Measurements from ENCODE around the gene COL2A1. TPM values are rescaled to one million over a fixed set of nuclear protein-coding genes. Genes with fewer than 3 reads are reported as not detected.

The COL2A1 gene
- total and polyA plus RNA-seq, 4 donors = 0.05 to 8.7 (median 0.15) TPM; not detected in 1

GRCh38 chr12:47973870-47974269 lies 30.4 kb downstream of the COL2A1 start:
- Histone ChIP-seq H3K4me1 (ENCODE audit: control insufficient read depth in 5 of 5, insufficient read depth in 5 of 5, low read length in 5 of 5) (no peaks in the 10 kb centered on the region), H3K9me3 (ENCODE audit: control insufficient read depth in 4 of 4, insufficient read depth in 3 of 4, low read length in 3 of 4) (no peaks in the 10 kb centered on the region), H3K4me3 (no peak overlapping the region), H3K27ac (ENCODE audit: low read depth in 1 of 2, low read length in 1 of 2) (no peak overlapping the region), H3K36me3 (ENCODE audit: control insufficient read depth in 4 of 4, insufficient read depth in 4 of 4, low read length in 4 of 4) (peaks cover 0 to under 1% (median 0%) of the 10 kb centered on the region in 4 donors), H3K27me3 (ENCODE audit: control insufficient read depth in 3 of 3, insufficient read depth in 3 of 3, low read length in 2 of 3) (no peaks in the 10 kb centered on the region), H3K9ac (ENCODE audit: insufficient read depth in 1 of 2, low read length in 2 of 2) (no peak overlapping the region)
- DNase-seq (no peak), ATAC-seq (ENCODE audit: insufficient read depth, low FRiP score) (no peak)
- TF ChIP-seq CTCF (IDR thresholded peaks at IDR 0.05; ENCODE audit: control extremely low read depth, extremely low read depth) = no peak
- 95 to 96% methylated on average over 9 of the region's 9 CpGs for WGBS, 2 donors

- no peak for DNase-seq
- Histone ChIP-seq H3K27me3 (ENCODE audit: control insufficient read depth in 3 of 3, insufficient read depth in 3 of 3, low read length in 2 of 3) (no peaks in the 10 kb centered on the region), H3K36me3 (ENCODE audit: control insufficient read depth in 4 of 4, insufficient read depth in 4 of 4, low read length in 4 of 4) (peaks cover 2 to 7% (median 4%) of the 10 kb centered on the region in 4 donors), H3K9ac (ENCODE audit: insufficient read depth in 1 of 2, low read length in 2 of 2) (no peak overlapping the region), H3K4me3 (no peak overlapping the region), H3K9me3 (ENCODE audit: control insufficient read depth in 4 of 4, insufficient read depth in 3 of 4, low read length in 3 of 4) (no peaks in the 10 kb centered on the region), H3K27ac (ENCODE audit: low read depth in 1 of 2, low read length in 1 of 2) (no peak overlapping the region), H3K4me1 (ENCODE audit: control insufficient read depth in 5 of 5, insufficient read depth in 5 of 5, low read length in 5 of 5) (no peaks in the 10 kb centered on the region)
- no peak for ATAC-seq (ENCODE audit: insufficient read depth, low FRiP score)
- TF ChIP-seq CTCF (IDR thresholded peaks at IDR 0.05; ENCODE audit: control extremely low read depth, extremely low read depth) = no peak
- WGBS, 2 donors = 80 to 84% methylated on average over 6 of the region's 6 CpGs
Measured at GRCh38 chr12:47972895-47973294, 31.4 kb downstream of the COL2A1 start.

- no peak for ATAC-seq (ENCODE audit: insufficient read depth, low FRiP score)
- WGBS, 2 donors = 91 to 96% methylated on average over 7 of the region's 7 CpGs
- no peak overlapping the region for H3K9ac ChIP-seq (ENCODE audit: insufficient read depth in 1 of 2, low read length in 2 of 2)
- no peak overlapping the region for H3K4me3 ChIP-seq
- TF ChIP-seq CTCF (IDR thresholded peaks at IDR 0.05; ENCODE audit: control extremely low read depth, extremely low read depth) = no peak
- no peaks in the 10 kb centered on the region for H3K4me1 ChIP-seq (ENCODE audit: control insufficient read depth in 5 of 5, insufficient read depth in 5 of 5, low read length in 5 of 5)
- no peak for DNase-seq
- no peak overlapping the region for H3K27ac ChIP-seq (ENCODE audit: low read depth in 1 of 2, low read length in 1 of 2)
- no peaks in the 10 kb centered on the region for H3K9me3 ChIP-seq (ENCODE audit: control insufficient read depth in 4 of 4, insufficient read depth in 3 of 4, low read length in 3 of 4)
- H3K36me3 ChIP-seq (ENCODE audit: control insufficient read depth in 4 of 4, insufficient read depth in 4 of 4, low read length in 4 of 4) = peaks cover 2 to 10% (median 4%) of the 10 kb centered on the region in 4 donors
- H3K27me3 ChIP-seq (ENCODE audit: control insufficient read depth in 3 of 3, insufficient read depth in 3 of 3, low read length in 2 of 3) = no peaks in the 10 kb centered on the region
Measured at GRCh38 chr12:47970843-47971242, 33.4 kb downstream of the COL2A1 start.

- H3K27me3 ChIP-seq (ENCODE audit: control insufficient read depth in 3 of 3, insufficient read depth in 3 of 3, low read length in 2 of 3) = no peaks in the 10 kb centered on the region
- DNase-seq (no peak), ATAC-seq (ENCODE audit: insufficient read depth, low FRiP score) (no peak)
- H3K4me3 ChIP-seq = no peak overlapping the region
- no peak for TF ChIP-seq CTCF (IDR thresholded peaks at IDR 0.05; ENCODE audit: control extremely low read depth, extremely low read depth)
- H3K9ac ChIP-seq (ENCODE audit: insufficient read depth in 1 of 2, low read length in 2 of 2) = no peak overlapping the region
- WGBS, 2 donors = 65 to 77% methylated on average over 3 of the region's 3 CpGs
- no peak overlapping the region for H3K27ac ChIP-seq (ENCODE audit: low read depth in 1 of 2, low read length in 1 of 2)
- peaks cover 2 to 10% (median 4%) of the 10 kb centered on the region in 4 donors for H3K36me3 ChIP-seq (ENCODE audit: control insufficient read depth in 4 of 4, insufficient read depth in 4 of 4, low read length in 4 of 4)
- H3K9me3 ChIP-seq (ENCODE audit: control insufficient read depth in 4 of 4, insufficient read depth in 3 of 4, low read length in 3 of 4) = no peaks in the 10 kb centered on the region
- peaks cover 0 to under 1% (median 0%) of the 10 kb centered on the region in 5 donors for H3K4me1 ChIP-seq (ENCODE audit: control insufficient read depth in 5 of 5, insufficient read depth in 5 of 5, low read length in 5 of 5)
Measured at GRCh38 chr12:47969845-47970244, 34.4 kb downstream of the COL2A1 start.

Measured in lung (tissue), 12 donors.